H1 (cell line): ENCODE results near the gene MCM6. TPM values are rescaled to one million over a fixed set of nuclear protein-coding genes. Genes with fewer than 3 reads are reported as not detected.

Experiments used
- CTCF ChIA-PET: fragments of 300-600 bp; sonication (Branson Sonifier 250); formaldehyde crosslinking; loops from one replicate; lab custom pipeline; 2021; ENCODE audit not compliant: partially characterized antibody; lab: Charles Lee
- POLR2A ChIA-PET: fragments of 300-600 bp; sonication (Branson Sonifier 250); formaldehyde crosslinking; loops from one replicate; lab custom pipeline; 2021; ENCODE audit warnings: inconsistent platforms; ENCODE audit not compliant: partially characterized antibody; lab: Charles Lee
- DNase-seq, 2 experiments: peaks; one replicate each; pipeline versions ENCODE4 v3.0.0 to v3.0.0-alpha.2; 2010 to 2022; ENCODE audit warnings: low spot score in 2 of 2, low read depth in 1 of 2, mixed read lengths in 1 of 2
- FAIRE-seq: peaks from 2 replicates; lab custom pipeline; 2011; peaks lifted over from hg19 to GRCh38; lab: Jason Lieb, UNC
- H2AFZ ChIP-seq: 2 replicates; pipeline ENCODE4 v1.8.1; 2012; ENCODE audit warnings: low read length, inconsistent platforms
- H2AK5ac ChIP-seq: 2 replicates; pipeline ENCODE4 v1.6.1; 2013; ENCODE audit warnings: low read depth, low read length
- H2BK120ac ChIP-seq: replicated peaks from 2 replicates; pipeline ENCODE3; 2013; ENCODE audit warnings: low read depth, low read length, inconsistent platforms
- H2BK12ac ChIP-seq: 2 replicates; pipeline ENCODE4 v1.6.1; 2013; ENCODE audit warnings: low read depth, low read length
- H2BK15ac ChIP-seq: 2 replicates; pipeline ENCODE4 v1.6.1; 2013; ENCODE audit warnings: low read length
- H2BK20ac ChIP-seq: 2 replicates; pipeline ENCODE4 v1.6.1; 2013; ENCODE audit warnings: low read length
- H2BK5ac ChIP-seq: 2 replicates; pipeline ENCODE4 v1.6.1; 2013; ENCODE audit warnings: low read depth, low read length
- H3K14ac ChIP-seq: 2 replicates; pipeline ENCODE4 v1.6.1; 2013; ENCODE audit warnings: inconsistent platforms; ENCODE audit not compliant: insufficient read length
- H3K18ac ChIP-seq: 2 replicates; pipeline ENCODE4 v1.6.1; 2013; ENCODE audit warnings: low read length; ENCODE audit errors: extremely low read depth
- H3K23ac ChIP-seq: 2 replicates; pipeline ENCODE4 v1.6.1; 2013; ENCODE audit warnings: inconsistent platforms; ENCODE audit not compliant: insufficient read length
- H3K23me2 ChIP-seq: 2 replicates; pipeline ENCODE4 v1.6.1; 2013; ENCODE audit warnings: low read depth, low read length
- H3K27ac ChIP-seq: 2 replicates; pipeline ENCODE4 v1.6.1; 2011; ENCODE audit warnings: low read depth, low read length, inconsistent platforms
- H3K27me3 ChIP-seq, 4 experiments: replicated peaks in 1 of 4; 1 replicate in 1 of 4; 2 replicates in 3 of 4; pipeline versions ENCODE4 v1.6.1 to v1.8.1; 2011 to 2013; ENCODE audit warnings: low read length in 3 of 4, mild to moderate bottlenecking in 3 of 4, inconsistent platforms in 2 of 4, mixed read lengths in 2 of 4, moderate library complexity in 1 of 4; ENCODE audit not compliant: control insufficient read depth in 3 of 4, insufficient read depth in 3 of 4; ENCODE audit errors: extremely low read depth in 1 of 4
- H3K36me3 ChIP-seq, 4 experiments: 2 replicates each; pipeline versions ENCODE4 v1.6.1 to v1.8.1; 2011 to 2013; ENCODE audit warnings: mild to moderate bottlenecking in 4 of 4, low read length in 3 of 4, moderate library complexity in 2 of 4, control low read depth in 1 of 4, inconsistent platforms in 1 of 4; ENCODE audit not compliant: insufficient read depth in 4 of 4, control insufficient read depth in 2 of 4
- H3K4ac ChIP-seq: replicated peaks from 2 replicates; pipeline ENCODE3; 2013; ENCODE audit warnings: low read length, low read depth, mixed read lengths, inconsistent platforms; ENCODE audit not compliant: insufficient read length
- H3K4me1 ChIP-seq, 4 experiments: replicated peaks in 1 of 4; 1 replicate in 1 of 4; 2 replicates in 3 of 4; pipeline versions ENCODE4 v1.6.1 to v1.8.1; 2011 to 2013; ENCODE audit warnings: low read length in 3 of 4, inconsistent platforms in 2 of 4, mixed read lengths in 1 of 4; ENCODE audit not compliant: insufficient read depth in 4 of 4, control insufficient read depth in 3 of 4
- H3K4me2 ChIP-seq, 2 experiments: 2 replicates each; pipeline versions ENCODE4 v1.6.1 to v1.8.1; 2011 to 2013; ENCODE audit warnings: low read depth in 2 of 2, low read length in 2 of 2, control low read depth in 1 of 2, inconsistent platforms in 1 of 2, mild to moderate bottlenecking in 1 of 2; ENCODE audit not compliant: insufficient read depth in 1 of 2
- H3K4me3 ChIP-seq, 4 experiments: fragments of 200-600, 300-600 bp in 1 of 4; sonication (generic), shearing (Covaris generic), sonication (Bioruptor Twin) in 1 of 4; 2 replicates each; pipeline versions ENCODE4 v1.5.1 to v1.8.1; 2011 to 2016; ENCODE audit warnings: low read length in 4 of 4, low read depth in 3 of 4, control low read depth in 2 of 4, inconsistent platforms in 2 of 4, mild to moderate bottlenecking in 2 of 4, mixed read lengths in 1 of 4, moderate library complexity in 1 of 4; ENCODE audit not compliant: insufficient read depth in 2 of 4; ENCODE audit errors: extremely low read depth in 1 of 4
- H3K56ac ChIP-seq: replicated peaks from 2 replicates; pipeline ENCODE3; 2013; ENCODE audit warnings: low read depth, mild to moderate bottlenecking, mixed read lengths, low read length, inconsistent platforms; ENCODE audit not compliant: insufficient read length
- H3K79me1 ChIP-seq: 2 replicates; pipeline ENCODE4 v1.6.1; 2013; ENCODE audit warnings: low read depth, low read length, control low read depth
- H3K79me2 ChIP-seq, 2 experiments: 2 replicates each; pipeline versions ENCODE4 v1.6.1 to v1.8.1; 2012 to 2013; ENCODE audit warnings: low read length in 2 of 2, mild to moderate bottlenecking in 2 of 2, inconsistent platforms in 1 of 2; ENCODE audit not compliant: insufficient read depth in 2 of 2, control insufficient read depth in 1 of 2
- H3K9ac ChIP-seq, 4 experiments: replicated peaks in 1 of 4; 1 replicate in 1 of 4; 2 replicates in 3 of 4; pipeline versions ENCODE4 v1.6.1 to v1.8.1; 2011 to 2013; ENCODE audit warnings: low read depth in 3 of 4, low read length in 3 of 4, control low read depth in 2 of 4, mild to moderate bottlenecking in 2 of 4, moderate library complexity in 2 of 4, inconsistent platforms in 1 of 4; ENCODE audit errors: extremely low read depth in 1 of 4
- H3K9me3 ChIP-seq, 2 experiments: 2 replicates each; pipeline versions ENCODE4 v1.6.1 to v1.8.1; 2012 to 2013; ENCODE audit warnings: mild to moderate bottlenecking in 2 of 2, moderate library complexity in 2 of 2, control low read depth in 1 of 2, inconsistent platforms in 1 of 2, low read depth in 1 of 2, low read length in 1 of 2, mixed read lengths in 1 of 2; ENCODE audit not compliant: insufficient read depth in 2 of 2
- H4K20me1 ChIP-seq, 2 experiments: replicated peaks in 1 of 2; 2 replicates each; pipeline versions ENCODE3 to v1.8.1; 2011 to 2013; ENCODE audit warnings: inconsistent platforms in 2 of 2, low read length in 2 of 2, mild to moderate bottlenecking in 1 of 2; ENCODE audit not compliant: insufficient read depth in 2 of 2, control insufficient read depth in 1 of 2
- H4K5ac ChIP-seq: 2 replicates; pipeline ENCODE4 v1.6.1; 2013; ENCODE audit warnings: low read length, low read depth, mixed read lengths, inconsistent platforms; ENCODE audit not compliant: insufficient read length
- H4K8ac ChIP-seq: 2 replicates; pipeline ENCODE4 v1.8.0; 2013; ENCODE audit warnings: mild to moderate bottlenecking, moderate library complexity, low read length, inconsistent platforms; ENCODE audit not compliant: insufficient read depth; ENCODE audit errors: extremely low read depth
- H4K91ac ChIP-seq: replicated peaks from 2 replicates; pipeline ENCODE3; 2013; ENCODE audit warnings: low read length, mixed read lengths, inconsistent platforms; ENCODE audit not compliant: insufficient read length
- CBX5 ChIP-seq: fragments of 300-800, 300-1000 bp; sonication (generic); IDR thresholded peaks from 2 replicates; pipeline ENCODE4 v1.7.1; 2016; ENCODE audit warnings: antibody characterized with exemption, low read length, low read depth
- CBX8 ChIP-seq: fragments of 300-800, 300-1000 bp; sonication (generic); IDR thresholded peaks from 2 replicates; pipeline ENCODE4 v1.7.1; 2016; ENCODE audit warnings: low read depth, low read length, borderline replicate concordance
- WGBS, 2 experiments: shearing (Covaris generic) in 1 of 2; methylation state at CpG; one replicate each; pipeline versions ENCODE4 v1.1.6 to v1.1.7; 2013 to 2015; ENCODE audit warnings: low lambda C conversion rate in 2 of 2, mixed read lengths in 2 of 2, inconsistent platforms in 1 of 2, low coverage in 1 of 2, missing lambda C conversion rate in 1 of 2; ENCODE audit not compliant: insufficient replicate concordance in 2 of 2, insufficient coverage in 1 of 2, insufficient read length in 1 of 2; ENCODE audit errors: extremely low coverage in 1 of 2, missing lambda C conversion rate in 1 of 2; 5-methylcytosine and 5-hydroxymethylcytosine counted together
- polyA plus RNA-seq, 7 experiments: library from polyadenylated mRNA; depleted of rRNA in 3 of 7; stranded (reverse) in 5 of 7; unstranded in 2 of 7; fragments of >200 nt in 5 of 7; fragments of 200-250 nt in 2 of 7; gene quantifications; 1 replicate in 5 of 7; 2 replicates in 1 of 7; 4 replicates in 1 of 7; pipeline versions ENCODE4 v1.2.1 to v1.2.3, GENCODE V29; 2011 to 2013; ENCODE audit warnings: missing spikeins in 2 of 7, mixed read lengths in 2 of 7
- total RNA-seq: library from RNA; stranded (reverse); fragmentation: NEBNext Ultra II Directional; extraction: Animal tissue kit (Norgen Biotek cat#: 25700); gene quantifications from 2 replicates; pipeline ENCODE4 v1.2.1, GENCODE V29; 2021
- TF ChIP-seq, protein P1 (sequence below): IDR thresholded peaks from 2 replicates; pipeline ENCODE4 v1.6.1; 2012; ENCODE audit warnings: low read length, inconsistent platforms

MCM6 gene
- total and polyA plus RNA-seq, 2 of the 8 experiments (the other 6 are each of a cell fraction or from before 2014, with no cell fraction given): 60.2 to 134 TPM

GRCh38 chr2:135815269-135815668, 61.0 kb downstream of the MCM6 start:
- Histone ChIP-seq H4K91ac (no peak overlapping the region), H2BK20ac (no peak overlapping the region), H4K8ac (no peak overlapping the region), H2AFZ (no peak overlapping the region), H3K4me2 (no peak overlapping the region), H2BK120ac (no peak overlapping the region), H4K20me1 (no peaks in the 10 kb centered on the region), H3K14ac (no peak overlapping the region), H3K4me1 (no peaks in the 10 kb centered on the region; a peak in 1 of 7 replicates), H3K79me2 (no peaks in the 10 kb centered on the region), H3K9me3 (no peaks in the 10 kb centered on the region), H2BK15ac (no peak overlapping the region), H3K27ac (no peak overlapping the region), H3K27me3 (no peaks in the 10 kb centered on the region), H3K4me3 (no peak overlapping the region), H2BK12ac (no peak overlapping the region), H3K23me2 (no peaks in the 10 kb centered on the region), H3K23ac (no peak overlapping the region), H3K9ac (no peak overlapping the region), H3K56ac (no peak overlapping the region), H3K79me1 (no peaks in the 10 kb centered on the region), H3K18ac (no peak overlapping the region), H3K4ac (no peak overlapping the region), H2AK5ac (no peak overlapping the region), H3K36me3 (no peaks in the 10 kb centered on the region), H2BK5ac (no peak overlapping the region), H4K5ac (no peak overlapping the region)
- TF ChIP-seq, protein P1, sequence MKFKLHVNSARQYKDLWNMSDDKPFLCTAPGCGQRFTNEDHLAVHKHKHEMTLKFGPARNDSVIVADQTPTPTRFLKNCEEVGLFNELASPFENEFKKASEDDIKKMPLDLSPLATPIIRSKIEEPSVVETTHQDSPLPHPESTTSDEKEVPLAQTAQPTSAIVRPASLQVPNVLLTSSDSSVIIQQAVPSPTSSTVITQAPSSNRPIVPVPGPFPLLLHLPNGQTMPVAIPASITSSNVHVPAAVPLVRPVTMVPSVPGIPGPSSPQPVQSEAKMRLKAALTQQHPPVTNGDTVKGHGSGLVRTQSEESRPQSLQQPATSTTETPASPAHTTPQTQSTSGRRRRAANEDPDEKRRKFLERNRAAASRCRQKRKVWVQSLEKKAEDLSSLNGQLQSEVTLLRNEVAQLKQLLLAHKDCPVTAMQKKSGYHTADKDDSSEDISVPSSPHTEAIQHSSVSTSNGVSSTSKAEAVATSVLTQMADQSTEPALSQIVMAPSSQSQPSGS: no peak
- TF ChIP-seq CBX8 (no peak), CBX5 (no peak)
- no peak for FAIRE-seq
- POLR2A ChIA-PET: interaction anchor here (0.8 kb wide), 1 partner anchor 24 kb away, joined by 4 read pairs; no protein-coding TSS in a partner anchor
- DNase-seq: no peak
- CTCF ChIA-PET: interaction anchor here (3.5 kb wide), 1 partner anchor 17 kb away, joined by 24 read pairs; no protein-coding TSS in a partner anchor
- 90% methylated on average over 3 of the region's 3 CpGs; no CpG with 5 or more reads in 1 of the 2 experiments for WGBS, 2 experiments
